Activated naive CD4-positive, alpha-beta T cell treated with anti-CD3 and anti-CD28 coated beads, Interleukin-2, amount 50 U/mL, for 16 hours (primary cell): ENCODE measurements around the gene AGAP1.
"Not testable (repeated sequence)": the region's sequence is repeated elsewhere in the genome, so short reads cannot be mapped to it uniquely, and the experiment has no call there.

ENCODE experiments used
- DNase-seq: peaks from one replicate; pipeline ENCODE4 v3.0.0-alpha.2; 2020

Gene AGAP1

DNA sequence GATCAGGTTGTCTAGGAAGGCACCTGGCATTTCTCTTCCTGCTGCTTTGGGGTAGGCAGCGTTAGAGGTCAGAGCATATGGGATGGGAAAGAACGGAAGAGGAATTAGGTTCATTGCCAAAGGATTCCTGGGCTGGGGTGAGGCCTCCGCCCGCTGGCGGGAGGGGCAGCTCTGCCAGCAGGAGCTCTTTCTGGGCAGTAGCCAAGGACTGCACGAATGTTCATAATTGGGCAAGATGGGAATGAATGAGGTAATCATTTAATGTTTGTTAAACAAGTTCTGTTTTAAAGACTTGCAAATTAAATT lies 253.9 kb downstream of the AGAP1 start:
- DNase-seq, result no peak

DNA sequence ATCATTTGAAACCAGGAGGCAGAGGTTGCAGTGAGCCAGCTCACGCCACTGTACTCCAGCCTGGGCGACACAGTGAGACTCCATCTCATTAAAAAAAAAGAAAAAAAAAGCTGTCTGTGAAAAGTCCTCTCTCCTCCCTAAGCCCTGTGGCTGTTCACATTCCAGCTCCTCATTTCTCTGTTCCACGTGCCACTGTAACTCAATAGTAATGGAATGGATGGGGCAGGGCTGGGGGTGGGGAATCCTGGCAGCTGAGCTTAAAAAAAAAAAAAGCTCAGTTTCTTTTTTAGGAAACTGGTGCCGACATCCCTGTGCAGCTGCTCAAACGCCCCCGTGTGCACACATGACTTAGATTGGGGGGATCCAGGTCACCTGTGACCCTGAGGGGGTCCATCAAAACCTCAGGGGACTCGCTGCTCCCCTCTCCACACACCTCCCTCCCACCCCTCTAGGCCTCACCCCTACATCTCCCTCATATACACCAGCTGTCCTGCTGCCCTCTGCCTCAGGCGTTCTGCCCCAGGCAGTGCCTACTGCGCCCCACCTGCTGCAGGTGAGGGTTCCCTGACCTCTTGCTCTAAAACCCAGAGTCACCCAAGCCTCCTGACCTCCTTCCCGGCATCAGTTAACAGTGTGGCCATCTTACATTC lies 255.4 kb downstream of the AGAP1 start:
- DNase-seq, result no peak

GRCh38 chr2:235749771-235750160 lies 255.9 kb downstream of the AGAP1 start:
- no peak for DNase-seq

DNA sequence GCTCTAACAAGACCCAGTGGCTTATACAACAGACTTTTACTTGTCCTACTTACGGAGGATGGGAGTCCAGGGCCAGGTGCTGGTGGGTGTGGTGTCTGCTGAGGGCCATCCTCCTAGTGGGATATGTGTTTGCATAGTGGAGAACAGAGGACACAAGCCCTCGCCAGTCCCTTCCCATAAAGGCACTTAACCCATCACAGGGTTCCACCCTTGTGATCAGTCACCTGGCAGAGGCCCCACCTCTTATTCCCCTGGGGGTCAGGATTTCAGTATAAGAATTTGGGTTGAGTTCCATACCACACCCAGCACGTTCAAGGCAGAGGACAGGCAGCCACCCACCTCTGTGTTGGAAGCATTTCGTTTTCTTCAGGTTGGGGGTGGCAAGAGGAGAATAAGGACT lies 259.0 kb downstream of the AGAP1 start:
- no peak for DNase-seq

DNA sequence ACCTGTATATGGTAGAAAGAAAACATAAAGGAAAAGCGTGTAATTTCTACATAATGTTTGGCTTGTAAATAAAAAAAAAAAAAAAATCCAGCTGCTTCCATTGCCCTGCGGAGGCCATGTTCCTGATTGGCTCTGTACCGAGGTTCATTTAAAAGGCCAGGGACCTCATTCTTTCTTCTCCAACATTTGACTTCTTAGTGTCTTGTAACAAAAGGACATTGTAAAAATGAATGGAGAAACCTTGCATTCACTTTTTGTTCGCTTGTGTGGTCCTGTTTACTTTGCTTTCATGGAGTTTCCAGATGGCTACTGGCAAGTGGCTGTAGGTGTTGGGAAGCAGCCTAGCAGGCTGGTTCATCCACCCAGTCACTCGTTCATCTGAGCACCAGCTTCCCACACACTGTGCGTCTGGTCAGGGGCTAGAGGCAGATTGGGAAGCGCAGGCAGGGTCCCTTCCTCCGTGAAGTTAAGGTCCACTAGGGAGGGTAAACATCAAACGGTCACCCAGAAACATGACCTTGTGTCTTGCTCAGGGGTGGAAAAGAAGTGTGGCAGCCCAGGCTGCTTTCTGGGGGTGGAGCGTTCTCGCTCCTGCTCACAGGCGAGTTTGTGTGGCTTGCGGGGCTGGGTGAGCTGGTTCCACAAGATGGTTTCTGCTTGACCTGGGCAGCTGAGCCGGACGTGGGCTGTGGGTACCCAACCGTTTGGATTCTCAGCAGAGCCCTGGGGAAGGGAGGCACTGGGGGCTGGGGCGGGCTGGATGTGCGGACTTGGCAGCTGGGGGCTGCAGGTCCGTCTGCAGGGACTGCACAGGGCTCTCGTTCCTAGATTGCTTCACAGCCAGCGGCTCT lies 260.7 kb downstream of the AGAP1 start:
- no peak for DNase-seq

GRCh38 chr2:235756491-235756890 lies 262.6 kb downstream of the AGAP1 start:
- DNase-seq, result no peak

DNA sequence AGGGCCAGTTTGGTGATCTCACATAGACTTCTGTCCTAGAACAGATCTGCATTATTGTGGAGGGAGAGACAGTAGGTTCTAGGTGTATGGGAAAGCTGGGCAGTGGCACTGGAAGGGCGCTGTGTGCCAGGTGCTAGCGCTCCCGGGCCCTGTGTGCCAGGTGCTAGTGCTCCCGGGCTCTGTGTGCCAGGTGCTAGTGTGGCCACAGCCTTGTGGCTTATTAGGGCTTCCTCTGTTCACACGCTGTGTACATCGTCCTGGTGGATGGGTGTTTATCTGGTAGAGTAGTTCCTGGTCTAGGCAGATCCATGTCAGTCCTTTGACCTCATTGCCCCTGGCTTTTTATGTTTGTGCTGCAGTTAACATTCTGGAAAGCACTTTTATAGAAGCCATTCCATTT lies 263.4 kb downstream of the AGAP1 start:
- no peak for DNase-seq

DNA sequence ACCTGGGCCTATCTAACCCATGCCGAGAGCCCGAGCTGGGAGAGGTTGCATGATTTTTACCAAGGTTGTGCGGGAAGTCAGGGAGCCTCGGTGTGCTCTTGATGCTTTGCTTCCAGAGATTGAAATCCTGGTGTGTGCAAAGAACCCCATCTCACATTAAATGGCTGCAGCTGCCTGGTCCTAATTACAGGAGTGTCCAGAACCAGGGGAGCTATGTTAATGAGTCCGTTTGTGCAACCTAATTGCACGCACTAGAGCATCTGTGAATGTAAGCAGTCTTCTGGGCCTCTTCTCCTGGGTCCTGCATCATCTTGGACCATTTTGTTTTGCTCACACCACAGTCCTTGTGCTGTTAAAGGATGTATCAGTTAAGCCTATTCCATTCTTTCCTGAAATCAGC lies 263.8 kb downstream of the AGAP1 start:
- no peak for DNase-seq

GRCh38 chr2:235762832-235763598 lies 269.2 kb downstream of the AGAP1 start:
- no peak for DNase-seq

- no peak for DNase-seq
Measured at GRCh38 chr2:235763816-235764215, 270.0 kb downstream of the AGAP1 start.

DNA sequence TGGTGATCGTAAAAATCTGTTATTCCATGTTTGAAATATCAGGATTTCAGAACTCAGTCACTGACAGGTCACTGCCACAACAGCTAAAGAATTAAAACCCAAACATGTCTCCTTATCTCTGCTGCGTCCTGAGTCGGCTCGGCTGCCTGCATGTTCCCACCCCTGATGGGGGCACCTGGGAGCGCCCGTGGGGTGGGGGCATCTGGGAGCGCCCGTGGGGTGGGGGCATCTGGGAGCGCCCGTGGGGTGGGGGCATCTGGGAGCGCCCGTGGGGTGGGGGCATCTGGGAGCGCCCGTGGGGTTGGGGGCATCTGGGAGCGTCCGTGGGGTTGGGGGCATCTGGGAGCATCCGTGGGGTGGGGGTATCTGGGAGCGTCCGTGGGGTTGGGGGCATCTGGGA lies 270.6 kb downstream of the AGAP1 start:
- DNase-seq, result not testable (repeated sequence)

DNA sequence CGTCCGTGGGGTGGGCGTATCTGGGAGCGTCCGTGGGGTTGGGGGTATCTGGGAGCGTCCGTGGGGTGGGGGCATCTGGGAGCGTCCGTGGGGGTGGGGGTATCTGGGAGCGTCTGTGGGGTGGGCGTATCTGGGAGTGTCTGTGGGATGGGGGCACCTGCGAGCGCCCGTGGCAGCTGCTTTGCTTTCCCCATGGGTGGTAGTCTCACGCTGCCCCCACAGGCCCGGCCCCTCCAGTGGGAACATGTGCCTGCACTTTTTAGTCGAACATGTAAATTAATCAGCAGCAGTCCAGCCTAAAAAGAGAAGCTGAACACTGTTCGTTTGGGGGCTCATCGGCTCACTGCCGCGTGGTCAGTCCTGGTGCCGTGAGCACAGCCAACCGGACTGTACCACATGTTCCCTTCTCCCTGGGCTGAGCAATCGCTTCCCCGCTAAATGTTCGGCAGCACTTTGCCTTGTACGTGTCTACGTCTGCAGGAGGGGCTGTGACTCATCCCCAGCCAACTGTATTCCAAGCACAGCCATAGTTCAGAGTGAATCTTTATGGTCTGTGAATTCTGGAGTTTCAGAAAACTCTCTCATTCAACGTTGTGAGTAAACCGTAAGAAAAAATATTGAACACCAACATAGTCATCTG lies 271.5 kb downstream of the AGAP1 start:
- DNase-seq, result no peak

GRCh38 chr2:235766278-235766677 lies 272.4 kb downstream of the AGAP1 start:
- peak; percentile 24 for DNase-seq

GRCh38 chr2:235768606-235769005 lies 274.8 kb downstream of the AGAP1 start:
- DNase-seq, result no peak

DNA sequence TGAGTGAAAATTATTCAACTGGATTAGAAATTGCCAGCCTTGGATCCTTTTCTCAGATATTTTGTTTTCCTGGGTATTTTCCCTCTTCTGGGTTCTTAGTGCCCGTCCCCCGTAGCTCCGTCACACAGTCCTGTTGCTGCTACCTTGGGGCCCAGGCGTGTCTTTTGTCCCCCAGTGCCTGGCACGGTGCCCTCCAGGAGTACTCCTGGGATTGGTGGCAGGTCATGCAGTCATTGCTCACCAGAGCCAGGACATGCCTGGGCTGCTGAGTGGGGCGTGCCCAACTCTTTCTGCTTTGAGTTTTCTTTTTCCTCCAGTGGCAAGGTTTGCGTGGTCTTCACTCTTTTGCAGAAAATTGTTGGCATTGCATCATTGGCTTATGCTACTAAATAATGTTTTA lies 275.2 kb downstream of the AGAP1 start:
- DNase-seq, result no peak

DNA sequence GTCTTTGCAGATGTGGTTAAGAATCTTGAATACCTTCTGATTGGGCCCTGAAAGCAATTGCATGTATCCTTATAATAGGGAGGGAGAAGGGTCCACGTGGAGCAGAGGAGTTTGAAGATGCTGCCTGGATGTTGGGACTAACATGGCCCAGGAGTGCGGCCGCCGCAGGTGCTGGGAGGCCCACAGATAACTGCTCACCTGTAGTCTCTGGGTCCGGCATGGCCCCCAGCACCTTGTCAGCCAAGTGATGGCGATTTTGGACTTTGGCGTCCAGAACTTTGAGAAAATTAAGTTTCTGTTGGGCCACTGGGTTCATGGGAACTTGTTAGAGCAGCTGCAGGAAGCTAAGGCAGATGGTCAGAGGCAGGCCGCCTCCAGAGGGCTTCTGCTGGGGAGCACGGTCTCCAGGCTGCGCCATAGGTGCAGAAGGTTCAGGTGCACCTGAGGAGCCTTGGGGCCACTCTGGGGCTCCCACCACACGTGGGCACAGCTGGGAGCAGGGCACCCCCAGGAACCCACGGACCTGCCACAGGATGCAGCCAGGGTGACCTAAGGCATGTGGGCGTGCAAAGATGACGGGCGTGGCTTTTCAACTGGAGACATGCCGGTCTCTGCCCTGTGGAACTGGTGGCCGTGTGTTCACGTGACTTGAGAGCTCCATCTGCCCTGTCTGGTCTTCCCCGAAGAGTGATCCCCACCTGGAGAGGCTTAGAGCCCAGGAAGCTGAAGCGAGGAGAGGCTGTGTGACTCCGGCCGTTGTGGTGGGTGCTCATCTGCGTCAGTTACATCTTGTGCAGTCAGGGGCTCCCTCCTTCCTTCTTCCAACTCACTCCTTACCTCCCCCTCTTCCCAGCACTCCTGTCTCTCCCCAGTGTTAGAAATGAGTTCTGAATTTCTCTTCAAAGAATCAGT lies 277.3 kb downstream of the AGAP1 start:
- DNase-seq, result no peak

DNA sequence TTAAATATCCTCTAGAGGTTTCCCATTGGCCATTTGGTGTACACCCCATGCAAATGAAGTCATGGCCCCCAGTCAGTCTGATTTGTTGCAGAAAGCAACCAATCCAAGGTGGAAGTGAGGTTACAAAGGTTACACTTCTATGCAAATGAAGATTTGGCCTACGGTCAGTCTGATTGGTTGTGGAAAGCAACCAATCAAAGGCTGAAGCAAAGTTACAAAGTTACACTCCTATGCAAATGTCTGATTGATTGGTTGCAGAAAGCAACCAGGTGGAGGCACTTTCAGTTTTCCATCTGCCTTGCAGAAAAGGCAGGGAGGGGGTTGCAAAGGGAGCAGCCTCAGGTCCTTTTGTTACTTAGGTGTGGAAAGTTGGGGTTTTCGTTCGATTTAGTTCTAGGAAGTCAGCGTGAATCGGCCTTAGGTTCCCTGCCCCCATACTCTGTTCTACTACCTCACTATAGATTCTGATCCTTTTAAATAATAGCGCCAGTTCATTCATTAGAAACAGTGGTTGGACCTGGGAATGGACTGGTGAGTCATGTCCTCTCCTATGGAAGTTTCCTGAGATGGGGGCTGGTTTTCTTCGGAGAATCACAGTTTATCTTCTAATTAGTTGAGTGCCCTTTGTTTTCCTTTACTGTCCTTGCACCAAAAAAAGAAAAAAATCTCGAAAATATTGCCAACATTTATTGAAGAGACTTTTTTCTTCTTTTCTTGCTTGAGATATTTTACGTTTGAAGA lies 279.5 kb downstream of the AGAP1 start:
- no peak for DNase-seq

DNA sequence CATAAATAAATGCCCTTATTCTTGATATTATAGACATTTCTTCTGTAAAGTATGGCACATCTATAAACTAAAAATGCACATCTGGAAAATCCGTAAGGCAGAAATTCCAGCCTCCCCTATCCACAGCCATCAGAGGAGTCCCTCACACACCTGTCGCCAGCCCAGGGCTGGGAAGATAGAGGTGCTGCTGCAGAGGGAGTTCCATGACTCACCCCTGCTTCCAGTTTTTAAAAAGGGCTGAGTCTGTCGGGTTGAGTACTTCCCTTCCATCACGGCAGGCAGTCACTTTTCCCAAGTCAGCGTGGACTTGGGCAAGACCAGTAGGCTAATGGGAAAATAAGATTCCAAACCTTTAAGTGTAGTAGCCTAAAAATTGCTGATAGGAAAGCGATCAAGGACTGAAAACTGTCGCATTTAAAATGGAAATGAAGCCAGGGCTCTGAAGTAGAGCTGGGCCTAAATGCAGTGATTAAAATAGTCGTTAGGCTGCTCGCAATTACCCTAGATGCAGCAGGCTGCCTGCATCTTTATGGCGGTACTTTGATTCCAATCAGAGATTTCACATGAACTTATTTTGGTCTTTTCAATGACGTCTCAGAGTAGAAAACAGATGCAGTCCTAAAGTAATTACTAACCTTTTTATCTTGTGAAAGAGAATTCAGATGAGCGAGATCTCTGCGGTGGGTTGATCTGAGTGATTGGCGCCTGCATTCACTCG lies 280.5 kb downstream of the AGAP1 start:
- DNase-seq, result no peak

GRCh38 chr2:235776531-235776930 lies 282.7 kb downstream of the AGAP1 start:
- DNase-seq, result no peak

DNA sequence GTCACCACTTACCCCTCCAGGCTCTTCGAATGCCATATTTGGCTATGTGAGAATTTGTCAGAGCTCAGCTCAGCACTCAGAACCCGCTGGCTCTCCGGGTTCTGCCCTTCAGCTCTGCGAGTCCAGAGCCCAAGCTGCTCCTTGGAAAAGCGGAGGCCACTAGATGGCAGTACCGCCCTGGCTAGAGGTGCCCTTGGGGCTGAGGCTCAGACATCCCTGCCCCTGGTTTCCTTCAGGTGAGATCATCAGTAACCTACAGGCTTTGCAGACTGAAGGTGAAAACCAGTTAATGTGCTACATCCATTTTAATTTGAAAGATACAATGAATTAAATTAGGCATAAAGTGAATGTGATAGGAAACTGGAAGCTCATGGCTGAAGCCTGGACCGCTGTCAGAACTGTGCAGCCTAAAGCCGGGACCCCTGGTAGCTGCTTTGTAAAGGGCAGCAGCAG lies 285.6 kb downstream of the AGAP1 start:
- peak; percentile 49 for DNase-seq

DNA sequence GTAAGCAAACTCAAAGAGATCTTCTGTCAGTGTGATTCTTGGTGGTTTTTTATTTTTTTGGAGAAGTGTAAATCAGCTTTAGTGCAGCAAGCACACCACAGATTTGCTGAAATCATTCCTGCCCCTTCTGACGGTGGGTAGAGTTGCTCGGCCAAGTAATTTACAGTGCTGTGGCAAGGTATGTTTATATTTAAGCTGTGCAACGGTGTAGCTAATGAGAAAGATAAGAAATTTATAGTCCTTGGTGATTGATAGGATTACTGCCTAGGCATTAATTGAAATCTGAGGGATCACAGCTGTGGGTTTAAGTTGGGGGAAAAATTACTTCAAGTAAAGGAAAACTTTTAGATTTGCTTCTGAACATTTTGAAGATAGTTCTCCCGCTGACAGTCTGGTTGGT lies 286.6 kb downstream of the AGAP1 start:
- DNase-seq, result no peak
